Peyer's patch (tissue), 4 donors: ENCODE measurements around the gene CLHC1. TPM values are rescaled to one million over a fixed set of nuclear protein-coding genes. Genes with fewer than 3 reads are reported as not detected.
A peak's percentile ranks its signal among the peaks of the same experiment; 100 is the strongest.

Source experiments
- DNase-seq, 3 donors: peaks; one replicate each; pipeline ENCODE4 v3.0.0-alpha.2; 2017 to 2019
- H3K27ac ChIP-seq, 4 donors: fragments of 200-600 bp; sonication (generic); one replicate each; pipeline ENCODE4 v1.5.1; 2016 to 2019
- H3K27me3 ChIP-seq, 2 donors: fragments of 200-600 bp; sonication (generic); one replicate each; pipeline ENCODE4 v1.5.1; 2019
- H3K36me3 ChIP-seq, 3 donors: fragments of 200-600 bp; sonication (generic); one replicate each; pipeline ENCODE4 v1.5.1; 2016 to 2019
- H3K4me1 ChIP-seq, 4 donors: fragments of 200-600 bp; sonication (generic); one replicate each; pipeline ENCODE4 v1.5.1; 2016 to 2019
- H3K4me3 ChIP-seq, 4 donors: fragments of 200-600 bp; sonication (generic); 1 replicate in 3 of 4; 2 replicates in 1 of 4; pipeline ENCODE4 v1.5.1; 2016 to 2019; ENCODE audit warnings: mild to moderate bottlenecking in 1 of 4
- H3K9me3 ChIP-seq, 4 donors: fragments of 200-600 bp; sonication (generic); one replicate each; pipeline ENCODE4 v1.5.1; 2016 to 2019; ENCODE audit warnings: mild to moderate bottlenecking in 1 of 4
- POLR2A ChIP-seq, 2 donors: fragments of 450-650 bp; IDR thresholded peaks; one replicate each; pipeline ENCODE4 v1.5.1; 2017; ENCODE audit warnings: antibody characterized with exemption in 2 of 2, mild to moderate bottlenecking in 2 of 2, moderate library complexity in 2 of 2
- total RNA-seq, 4 donors: library from RNA; depleted of rRNA; stranded (reverse); fragments of >200 nt; gene quantifications; one replicate each; pipeline ENCODE4 v1.1.0, GENCODE V29; 2016
- TF ChIP-seq, protein P1 (sequence below), 6 experiments: fragments of 450-650 bp in 4 of 6; fragments of 200-600 bp in 2 of 6; sonication (generic) in 1 of 6; IDR thresholded peaks; one replicate each; pipeline ENCODE4 v1.5.1; 2017 to 2019; ENCODE audit warnings: antibody characterized with exemption in 6 of 6, mild to moderate bottlenecking in 3 of 6, moderate library complexity in 1 of 6

Gene CLHC1
- total RNA-seq, 4 donors from 2014 or later, result 1.9 to 15.3 (median 8.1) TPM

DNA sequence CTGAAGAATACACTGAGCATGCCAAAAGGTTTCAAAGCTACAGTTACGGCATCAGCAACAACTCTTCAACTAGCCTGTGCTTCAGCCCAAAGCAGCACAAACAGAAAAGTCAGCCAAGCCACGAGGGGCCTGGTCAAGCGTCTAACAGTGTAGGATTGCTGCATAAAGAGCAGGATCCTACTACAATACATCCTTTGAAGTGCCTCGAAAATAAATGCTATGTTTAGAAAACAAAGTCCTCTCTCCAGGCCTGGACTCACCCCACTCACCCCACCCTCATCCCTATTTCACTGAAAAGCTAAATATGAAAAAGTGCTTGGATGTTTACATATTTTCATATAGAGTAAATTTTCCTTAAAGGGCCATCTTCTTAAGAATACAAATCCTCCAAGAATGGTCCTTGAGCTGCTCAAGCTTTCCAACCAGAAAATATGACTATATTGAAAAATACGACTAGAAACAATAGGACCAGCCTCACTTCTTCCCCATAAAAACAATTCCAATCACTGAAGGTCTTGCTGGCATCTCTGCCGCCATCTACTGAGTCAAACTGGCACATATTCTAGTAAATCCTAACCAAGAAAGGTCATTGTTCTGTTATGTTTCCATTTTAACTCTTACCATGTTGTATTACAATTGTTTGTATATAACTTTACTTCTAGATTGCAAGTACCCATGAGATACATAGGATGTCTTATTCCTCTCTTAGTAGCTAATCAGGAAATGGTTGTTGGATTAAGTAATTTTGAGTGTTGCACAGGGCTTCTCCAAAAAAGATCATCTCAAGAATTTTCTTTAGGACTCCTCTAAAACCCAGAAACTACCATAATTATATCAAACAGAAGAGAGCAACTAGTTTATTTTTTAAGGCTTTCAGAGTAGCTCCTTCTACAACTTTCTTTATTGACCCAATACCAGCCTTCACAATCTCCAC, 63.6 kb downstream of the CLHC1 start:
- no peak overlapping the region for H3K4me3 ChIP-seq
- peak overlapping the region in 2 of 4 donors; percentile 49 to 52 for H3K27ac ChIP-seq
- TF ChIP-seq, protein P1, sequence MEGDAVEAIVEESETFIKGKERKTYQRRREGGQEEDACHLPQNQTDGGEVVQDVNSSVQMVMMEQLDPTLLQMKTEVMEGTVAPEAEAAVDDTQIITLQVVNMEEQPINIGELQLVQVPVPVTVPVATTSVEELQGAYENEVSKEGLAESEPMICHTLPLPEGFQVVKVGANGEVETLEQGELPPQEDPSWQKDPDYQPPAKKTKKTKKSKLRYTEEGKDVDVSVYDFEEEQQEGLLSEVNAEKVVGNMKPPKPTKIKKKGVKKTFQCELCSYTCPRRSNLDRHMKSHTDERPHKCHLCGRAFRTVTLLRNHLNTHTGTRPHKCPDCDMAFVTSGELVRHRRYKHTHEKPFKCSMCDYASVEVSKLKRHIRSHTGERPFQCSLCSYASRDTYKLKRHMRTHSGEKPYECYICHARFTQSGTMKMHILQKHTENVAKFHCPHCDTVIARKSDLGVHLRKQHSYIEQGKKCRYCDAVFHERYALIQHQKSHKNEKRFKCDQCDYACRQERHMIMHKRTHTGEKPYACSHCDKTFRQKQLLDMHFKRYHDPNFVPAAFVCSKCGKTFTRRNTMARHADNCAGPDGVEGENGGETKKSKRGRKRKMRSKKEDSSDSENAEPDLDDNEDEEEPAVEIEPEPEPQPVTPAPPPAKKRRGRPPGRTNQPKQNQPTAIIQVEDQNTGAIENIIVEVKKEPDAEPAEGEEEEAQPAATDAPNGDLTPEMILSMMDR (IDR thresholded peaks at IDR 0.05), result peak; percentile 23 to 95 (median 79)
- TF ChIP-seq POLR2A (IDR thresholded peaks at IDR 0.05), result no peak
- no peaks in the 10 kb centered on the region for H3K27me3 ChIP-seq
- H3K36me3 ChIP-seq, result no peaks in the 10 kb centered on the region
- peak in 2 of 3 donors; percentile 34 to 81 for DNase-seq
- H3K4me1 ChIP-seq, result peaks cover 0 to 11% (median under 1%) of the 10 kb centered on the region in 4 donors
- H3K9me3 ChIP-seq, result no peaks in the 10 kb centered on the region

GRCh38 chr2:55165626-55166025, 66.5 kb downstream of the CLHC1 start:
- Histone ChIP-seq H3K4me1 (peaks cover 0 to 17% (median 2%) of the 10 kb centered on the region in 4 donors), H3K4me3 (no peak overlapping the region), H3K9me3 (no peaks in the 10 kb centered on the region), H3K27me3 (no peaks in the 10 kb centered on the region), H3K36me3 (no peaks in the 10 kb centered on the region), H3K27ac (no peak overlapping the region)
- TF ChIP-seq POLR2A (IDR thresholded peaks at IDR 0.05), result no peak
- TF ChIP-seq, protein P1 (IDR thresholded peaks at IDR 0.05), result no peak
- DNase-seq, result no peak

- Histone ChIP-seq H3K4me1 (peaks cover 0 to 17% (median 2%) of the 10 kb centered on the region in 4 donors), H3K4me3 (peak overlapping the region in 1 of 4 donors; percentile 27), H3K9me3 (no peaks in the 10 kb centered on the region), H3K36me3 (no peaks in the 10 kb centered on the region), H3K27ac (peak overlapping the region in 1 of 4 donors; percentile 46), H3K27me3 (no peaks in the 10 kb centered on the region)
- no peak for DNase-seq
- no peak for TF ChIP-seq POLR2A (IDR thresholded peaks at IDR 0.05)
- TF ChIP-seq, protein P1 (IDR thresholded peaks at IDR 0.05), result no peak
These were observed 67.3 kb downstream of the CLHC1 start for GRCh38 chr2:55164534-55165480.

- Histone ChIP-seq H3K27ac (peak overlapping the region in 2 of 4 donors; percentile 16 to 46), H3K4me3 (peak overlapping the region in 1 of 4 donors; percentile 27), H3K4me1 (peaks cover 0 to 24% (median 3%) of the 10 kb centered on the region in 4 donors), H3K27me3 (no peaks in the 10 kb centered on the region), H3K36me3 (no peaks in the 10 kb centered on the region), H3K9me3 (no peaks in the 10 kb centered on the region)
- no peak for TF ChIP-seq POLR2A (IDR thresholded peaks at IDR 0.05)
- TF ChIP-seq, protein P1 (IDR thresholded peaks at IDR 0.05), result no peak
- no peak for DNase-seq
These were observed 68.1 kb downstream of the CLHC1 start for GRCh38 chr2:55163941-55164390.

- TF ChIP-seq POLR2A (IDR thresholded peaks at IDR 0.05), result no peak
- TF ChIP-seq, protein P1 (IDR thresholded peaks at IDR 0.05), result no peak
- Histone ChIP-seq H3K4me1 (peaks cover 0 to 30% (median 3%) of the 10 kb centered on the region in 4 donors), H3K4me3 (no peak overlapping the region), H3K9me3 (no peaks in the 10 kb centered on the region), H3K36me3 (no peaks in the 10 kb centered on the region), H3K27me3 (no peaks in the 10 kb centered on the region), H3K27ac (peak overlapping the region in 2 of 4 donors; percentile 16 to 46)
- DNase-seq, result no peak
These were observed 68.8 kb downstream of the CLHC1 start for GRCh38 chr2:55163274-55163721.
